ENCODE data around the gene DFFB.

The DFFB gene

DNA sequence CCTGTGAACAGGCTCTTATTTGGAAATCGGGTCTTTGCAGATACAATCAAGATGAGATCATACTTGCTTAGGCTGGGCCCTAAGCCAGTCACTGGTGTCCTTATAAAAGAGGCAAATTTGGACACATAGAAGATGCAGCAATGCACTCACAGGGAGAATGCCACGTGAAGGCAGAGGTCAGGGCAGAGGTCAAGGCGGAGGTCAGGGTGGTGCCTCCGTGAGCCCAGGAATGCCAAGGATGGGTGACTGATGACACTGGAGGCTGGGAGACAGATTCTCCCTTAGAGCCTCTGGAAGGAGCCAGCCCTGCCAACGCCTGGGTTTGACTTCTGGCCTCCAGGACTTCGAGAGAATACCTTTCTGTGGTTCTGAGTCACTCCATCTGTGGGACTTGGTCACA, 65.6 kb downstream of the DFFB start:
- peaks cover 0 to 5% of the 10 kb centered on the region in 2 donors for H3K27me3 ChIP-seq (ENCODE audit: control insufficient read depth in 1 of 2, insufficient read depth in 2 of 2, low read length in 2 of 2)
- no peaks in the 10 kb centered on the region for H3K4me1 ChIP-seq (ENCODE audit: control insufficient read depth in 1 of 2, insufficient read depth in 2 of 2, low read length in 2 of 2)
- no peak overlapping the region for H3K9ac ChIP-seq (ENCODE audit: low read depth in 1 of 2, low read length in 2 of 2)
- no peaks in the 10 kb centered on the region for H3K36me3 ChIP-seq (ENCODE audit: control insufficient read depth in 1 of 2, insufficient read depth in 2 of 2, low read length in 2 of 2)
- no peak overlapping the region for H3K27ac ChIP-seq (ENCODE audit: low read depth, low read length)
- no peak overlapping the region for H3K4me3 ChIP-seq (ENCODE audit: low read depth in 1 of 2, low read length in 2 of 2)
- H3K9me3 ChIP-seq (ENCODE audit: control insufficient read depth in 1 of 2, low read length in 2 of 2): no peaks in the 10 kb centered on the region

DNA sequence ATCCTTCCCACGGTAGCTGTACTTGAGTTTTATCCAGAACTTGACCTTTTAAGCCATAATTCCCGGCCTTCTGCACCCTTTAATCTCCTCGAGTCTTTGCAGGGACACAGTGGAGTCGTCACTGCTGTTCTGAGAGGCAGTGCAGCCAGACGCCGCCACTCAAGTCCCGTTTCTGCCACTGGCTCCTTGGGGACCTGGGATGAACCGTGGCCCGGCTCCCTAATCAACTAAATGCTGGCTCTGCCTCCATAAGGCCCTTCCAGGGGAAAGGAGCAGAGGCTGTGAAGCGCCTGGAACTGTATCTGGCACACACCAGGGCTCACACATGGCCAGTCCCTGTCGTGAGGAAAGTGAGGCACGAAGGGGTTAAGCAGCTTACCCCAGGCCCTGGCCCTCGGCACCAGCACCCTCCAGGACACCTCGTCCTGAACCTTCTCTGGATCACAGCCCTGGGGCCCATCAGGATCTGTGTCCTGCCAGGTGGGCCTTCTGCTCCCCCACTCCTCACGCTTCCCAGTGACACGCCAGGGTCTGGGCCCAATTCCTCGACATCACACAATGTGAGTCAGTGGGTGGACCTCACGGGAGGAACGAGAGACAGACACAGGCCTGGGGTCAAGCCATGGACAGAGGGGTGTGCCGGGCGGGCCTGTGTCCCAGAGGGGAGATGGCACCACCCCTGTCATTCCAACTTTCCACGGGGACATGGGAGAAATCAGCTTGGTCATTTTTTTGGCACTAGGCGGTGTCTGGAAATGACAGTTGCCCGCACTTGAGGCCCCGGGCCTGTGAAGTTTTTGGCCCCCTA, 66.3 kb downstream of the DFFB start:
- Histone ChIP-seq H3K4me3 (ENCODE audit: low read depth in 1 of 2, low read length in 2 of 2) (no peak overlapping the region), H3K4me1 (ENCODE audit: control insufficient read depth in 1 of 2, insufficient read depth in 2 of 2, low read length in 2 of 2) (no peaks in the 10 kb centered on the region), H3K9me3 (ENCODE audit: control insufficient read depth in 1 of 2, low read length in 2 of 2) (no peaks in the 10 kb centered on the region), H3K36me3 (ENCODE audit: control insufficient read depth in 1 of 2, insufficient read depth in 2 of 2, low read length in 2 of 2) (no peaks in the 10 kb centered on the region), H3K27ac (ENCODE audit: low read depth, low read length) (no peak overlapping the region), H3K27me3 (ENCODE audit: control insufficient read depth in 1 of 2, insufficient read depth in 2 of 2, low read length in 2 of 2) (peaks cover 0 to 5% of the 10 kb centered on the region in 2 donors), H3K9ac (ENCODE audit: low read depth in 1 of 2, low read length in 2 of 2) (no peak overlapping the region)

DNA sequence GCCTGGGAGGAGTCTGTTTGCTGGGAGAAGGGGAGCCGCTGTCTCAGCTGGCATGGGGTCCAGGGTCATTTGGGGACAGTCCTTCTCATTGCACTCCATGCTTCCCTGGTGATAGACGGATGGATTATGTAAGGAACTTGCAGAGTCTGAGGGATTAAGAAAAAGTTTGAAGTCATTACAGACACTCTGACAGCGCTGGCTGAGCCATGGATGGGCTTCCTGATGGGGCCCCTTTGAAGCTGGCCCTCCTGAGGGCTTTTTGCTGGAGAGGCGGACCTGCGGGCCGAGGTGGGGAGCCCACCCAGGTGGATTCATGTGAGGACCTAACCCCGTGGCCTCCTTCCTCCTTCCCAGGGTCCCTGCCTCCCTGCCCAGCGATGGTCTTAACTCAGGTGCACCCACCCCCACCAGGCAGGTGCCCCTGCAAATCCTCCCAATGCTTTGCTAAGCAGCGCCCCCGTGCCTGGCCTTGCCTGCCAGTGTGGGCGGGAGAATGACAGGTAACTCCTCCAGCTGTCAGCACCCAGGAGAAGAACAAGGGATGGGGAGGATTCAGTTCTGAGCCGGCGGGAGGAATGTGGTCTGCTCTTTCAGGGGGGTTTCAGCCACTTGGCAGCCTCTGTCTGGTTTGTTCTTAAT, 67.0 kb downstream of the DFFB start:
- no peak overlapping the region for H3K9ac ChIP-seq (ENCODE audit: low read depth in 1 of 2, low read length in 2 of 2)
- no peaks in the 10 kb centered on the region for H3K36me3 ChIP-seq (ENCODE audit: control insufficient read depth in 1 of 2, insufficient read depth in 2 of 2, low read length in 2 of 2)
- H3K4me3 ChIP-seq (ENCODE audit: low read depth in 1 of 2, low read length in 2 of 2): no peak overlapping the region
- H3K27ac ChIP-seq (ENCODE audit: low read depth, low read length): no peak overlapping the region
- H3K9me3 ChIP-seq (ENCODE audit: control insufficient read depth in 1 of 2, low read length in 2 of 2): no peaks in the 10 kb centered on the region
- H3K4me1 ChIP-seq (ENCODE audit: control insufficient read depth in 1 of 2, insufficient read depth in 2 of 2, low read length in 2 of 2): no peaks in the 10 kb centered on the region
- H3K27me3 ChIP-seq (ENCODE audit: control insufficient read depth in 1 of 2, insufficient read depth in 2 of 2, low read length in 2 of 2): peaks cover 0 to under 1% of the 10 kb centered on the region in 2 donors

DNA sequence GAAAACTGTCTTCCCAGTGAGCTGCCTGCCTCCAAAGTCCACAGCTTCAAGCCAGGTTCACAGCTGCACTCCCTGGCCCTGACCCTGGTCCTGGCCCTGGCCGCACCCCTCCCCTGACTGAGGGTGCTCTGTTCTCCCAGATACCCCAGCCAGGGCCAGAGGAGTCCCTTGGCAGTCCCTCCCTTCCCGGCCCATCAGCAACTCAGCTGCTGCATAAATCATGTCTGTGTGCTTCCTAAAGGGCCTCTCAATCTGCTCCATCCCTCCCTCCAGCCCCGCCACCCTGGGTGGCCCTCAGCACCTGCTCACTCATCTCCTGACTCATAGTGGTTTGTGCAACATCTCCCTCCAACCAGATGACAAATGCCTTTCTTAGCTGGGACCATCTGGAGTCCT, 67.5 kb downstream of the DFFB start:
- Histone ChIP-seq H3K27me3 (ENCODE audit: control insufficient read depth in 1 of 2, insufficient read depth in 2 of 2, low read length in 2 of 2) (no peaks in the 10 kb centered on the region), H3K4me3 (ENCODE audit: low read depth in 1 of 2, low read length in 2 of 2) (no peak overlapping the region), H3K9ac (ENCODE audit: low read depth in 1 of 2, low read length in 2 of 2) (no peak overlapping the region), H3K27ac (ENCODE audit: low read depth, low read length) (no peak overlapping the region), H3K4me1 (ENCODE audit: control insufficient read depth in 1 of 2, insufficient read depth in 2 of 2, low read length in 2 of 2) (no peaks in the 10 kb centered on the region), H3K9me3 (ENCODE audit: control insufficient read depth in 1 of 2, low read length in 2 of 2) (no peaks in the 10 kb centered on the region), H3K36me3 (ENCODE audit: control insufficient read depth in 1 of 2, insufficient read depth in 2 of 2, low read length in 2 of 2) (no peaks in the 10 kb centered on the region)

DNA sequence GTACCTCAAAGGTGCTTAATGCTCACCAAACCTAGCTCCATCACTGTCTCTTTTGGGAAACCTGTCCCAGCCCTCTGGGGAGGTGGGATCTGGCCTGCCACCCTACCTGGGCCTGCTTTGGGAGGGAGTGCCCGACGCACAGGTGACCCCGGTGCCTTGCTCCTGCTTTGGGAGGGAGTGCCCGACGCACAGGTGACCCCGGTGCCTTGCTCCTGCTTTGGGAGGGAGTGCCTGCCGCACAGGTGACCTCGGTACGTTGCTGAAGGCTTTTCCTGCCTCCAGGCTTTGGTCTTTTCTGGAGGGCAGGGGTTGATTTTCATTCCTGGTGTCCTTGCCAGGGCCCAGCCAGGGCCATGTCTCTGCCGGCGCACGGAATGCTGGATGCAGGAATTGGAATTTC, 68.0 kb downstream of the DFFB start:
- no peak overlapping the region for H3K4me3 ChIP-seq (ENCODE audit: low read depth in 1 of 2, low read length in 2 of 2)
- H3K27ac ChIP-seq (ENCODE audit: low read depth, low read length): no peak overlapping the region
- no peaks in the 10 kb centered on the region for H3K9me3 ChIP-seq (ENCODE audit: control insufficient read depth in 1 of 2, low read length in 2 of 2)
- H3K36me3 ChIP-seq (ENCODE audit: control insufficient read depth in 1 of 2, insufficient read depth in 2 of 2, low read length in 2 of 2): no peaks in the 10 kb centered on the region
- no peaks in the 10 kb centered on the region for H3K27me3 ChIP-seq (ENCODE audit: control insufficient read depth in 1 of 2, insufficient read depth in 2 of 2, low read length in 2 of 2)
- H3K4me1 ChIP-seq (ENCODE audit: control insufficient read depth in 1 of 2, insufficient read depth in 2 of 2, low read length in 2 of 2): no peaks in the 10 kb centered on the region
- no peak overlapping the region for H3K9ac ChIP-seq (ENCODE audit: low read depth in 1 of 2, low read length in 2 of 2)

DNA sequence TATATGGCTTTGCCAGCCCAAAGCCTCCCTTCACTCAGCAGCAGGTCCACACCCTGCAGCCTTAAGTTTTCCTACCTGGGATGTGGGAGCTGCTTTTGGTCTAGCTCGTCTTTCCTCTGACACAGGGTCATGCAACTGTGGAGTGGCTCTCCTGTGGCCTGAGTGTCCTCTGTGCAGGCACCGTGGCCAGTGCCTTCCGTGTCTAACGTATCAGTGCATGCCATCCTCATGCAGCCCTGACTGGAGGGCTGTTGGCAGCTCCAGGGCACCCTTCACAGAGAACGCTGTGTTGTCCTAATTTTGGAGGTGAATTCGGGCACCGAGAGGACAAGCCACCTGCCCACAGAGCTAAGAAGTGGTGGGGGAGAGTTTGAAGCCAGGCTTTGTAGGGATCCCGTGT, 68.5 kb downstream of the DFFB start:
- Histone ChIP-seq H3K4me3 (ENCODE audit: low read depth in 1 of 2, low read length in 2 of 2) (no peak overlapping the region), H3K4me1 (ENCODE audit: control insufficient read depth in 1 of 2, insufficient read depth in 2 of 2, low read length in 2 of 2) (no peaks in the 10 kb centered on the region), H3K36me3 (ENCODE audit: control insufficient read depth in 1 of 2, insufficient read depth in 2 of 2, low read length in 2 of 2) (no peaks in the 10 kb centered on the region), H3K27ac (ENCODE audit: low read depth, low read length) (no peak overlapping the region), H3K27me3 (ENCODE audit: control insufficient read depth in 1 of 2, insufficient read depth in 2 of 2, low read length in 2 of 2) (no peaks in the 10 kb centered on the region), H3K9ac (ENCODE audit: low read depth in 1 of 2, low read length in 2 of 2) (no peak overlapping the region), H3K9me3 (ENCODE audit: control insufficient read depth in 1 of 2, low read length in 2 of 2) (no peaks in the 10 kb centered on the region)

DNA sequence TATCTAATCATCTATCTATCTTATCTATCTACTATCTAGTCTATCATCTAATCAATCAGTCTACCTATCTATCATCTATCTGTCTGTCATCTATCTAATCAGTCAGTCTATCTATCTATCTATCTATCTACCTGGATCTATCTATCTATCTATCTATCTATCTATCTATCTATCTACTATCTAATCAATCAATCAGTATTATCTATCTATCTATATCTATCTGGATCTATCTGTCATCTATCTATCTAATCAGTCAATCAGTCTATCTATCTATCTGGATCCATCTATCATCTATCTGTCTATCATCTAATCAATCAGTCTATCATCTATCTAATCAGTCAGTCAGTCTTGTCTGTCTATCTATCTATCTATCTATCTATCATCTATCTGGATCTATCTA, 69.7 kb downstream of the DFFB start:
- Histone ChIP-seq H3K9me3 (ENCODE audit: control insufficient read depth in 1 of 2, low read length in 2 of 2) (no peaks in the 10 kb centered on the region), H3K27ac (ENCODE audit: low read depth, low read length) (no peak overlapping the region), H3K36me3 (ENCODE audit: control insufficient read depth in 1 of 2, insufficient read depth in 2 of 2, low read length in 2 of 2) (no peaks in the 10 kb centered on the region), H3K27me3 (ENCODE audit: control insufficient read depth in 1 of 2, insufficient read depth in 2 of 2, low read length in 2 of 2) (no peaks in the 10 kb centered on the region), H3K4me3 (ENCODE audit: low read depth in 1 of 2, low read length in 2 of 2) (no peak overlapping the region), H3K9ac (ENCODE audit: low read depth in 1 of 2, low read length in 2 of 2) (no peak overlapping the region), H3K4me1 (ENCODE audit: control insufficient read depth in 1 of 2, insufficient read depth in 2 of 2, low read length in 2 of 2) (no peaks in the 10 kb centered on the region)

DNA sequence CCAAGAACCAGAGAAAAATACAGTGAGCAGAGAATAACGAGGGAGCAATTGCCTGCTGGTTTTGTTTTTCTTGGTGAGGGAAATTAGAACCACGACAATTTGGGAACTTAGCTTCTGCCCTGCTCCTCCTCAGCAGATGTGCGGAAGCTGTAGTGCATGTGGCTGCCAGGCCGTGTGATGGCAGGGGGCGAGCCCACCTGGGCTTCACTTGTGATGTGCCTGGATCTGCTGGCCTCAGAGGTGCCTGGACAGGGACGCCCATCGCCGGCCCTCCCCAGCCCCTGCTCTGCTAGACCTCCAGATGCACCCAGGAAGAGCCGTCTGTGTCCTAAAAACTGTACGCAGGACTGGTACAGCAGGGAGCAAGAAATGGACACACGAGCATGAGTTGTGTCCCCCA, 71.3 kb downstream of the DFFB start:
- H3K9ac ChIP-seq (ENCODE audit: low read depth in 1 of 2, low read length in 2 of 2): no peak overlapping the region
- peaks cover 0 to 6% of the 10 kb centered on the region in 2 donors for H3K27me3 ChIP-seq (ENCODE audit: control insufficient read depth in 1 of 2, insufficient read depth in 2 of 2, low read length in 2 of 2)
- no peaks in the 10 kb centered on the region for H3K9me3 ChIP-seq (ENCODE audit: control insufficient read depth in 1 of 2, low read length in 2 of 2)
- no peaks in the 10 kb centered on the region for H3K4me1 ChIP-seq (ENCODE audit: control insufficient read depth in 1 of 2, insufficient read depth in 2 of 2, low read length in 2 of 2)
- no peak overlapping the region for H3K27ac ChIP-seq (ENCODE audit: low read depth, low read length)
- H3K4me3 ChIP-seq (ENCODE audit: low read depth in 1 of 2, low read length in 2 of 2): no peak overlapping the region
- H3K36me3 ChIP-seq (ENCODE audit: control insufficient read depth in 1 of 2, insufficient read depth in 2 of 2, low read length in 2 of 2): no peaks in the 10 kb centered on the region

DNA sequence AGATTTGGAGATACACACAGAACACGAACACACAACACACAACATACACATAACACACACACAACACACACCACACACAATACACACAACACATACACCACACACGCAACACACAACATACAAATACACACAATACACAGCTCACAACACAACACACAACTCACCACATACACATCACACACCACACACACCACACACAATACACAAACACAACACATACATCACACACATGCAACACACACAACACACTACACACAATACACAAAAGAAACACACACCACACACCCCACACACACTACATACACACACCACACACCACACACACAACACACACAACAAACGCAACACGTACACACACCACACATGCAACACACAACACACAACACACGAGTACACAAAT, 71.8 kb downstream of the DFFB start:
- H3K36me3 ChIP-seq (ENCODE audit: control insufficient read depth in 1 of 2, insufficient read depth in 2 of 2, low read length in 2 of 2): no peaks in the 10 kb centered on the region
- H3K9ac ChIP-seq (ENCODE audit: low read depth in 1 of 2, low read length in 2 of 2): no peak overlapping the region
- peaks cover 0 to 6% of the 10 kb centered on the region in 2 donors for H3K27me3 ChIP-seq (ENCODE audit: control insufficient read depth in 1 of 2, insufficient read depth in 2 of 2, low read length in 2 of 2)
- no peak overlapping the region for H3K4me3 ChIP-seq (ENCODE audit: low read depth in 1 of 2, low read length in 2 of 2)
- no peak overlapping the region for H3K27ac ChIP-seq (ENCODE audit: low read depth, low read length)
- no peaks in the 10 kb centered on the region for H3K4me1 ChIP-seq (ENCODE audit: control insufficient read depth in 1 of 2, insufficient read depth in 2 of 2, low read length in 2 of 2)
- no peaks in the 10 kb centered on the region for H3K9me3 ChIP-seq (ENCODE audit: control insufficient read depth in 1 of 2, low read length in 2 of 2)

DNA sequence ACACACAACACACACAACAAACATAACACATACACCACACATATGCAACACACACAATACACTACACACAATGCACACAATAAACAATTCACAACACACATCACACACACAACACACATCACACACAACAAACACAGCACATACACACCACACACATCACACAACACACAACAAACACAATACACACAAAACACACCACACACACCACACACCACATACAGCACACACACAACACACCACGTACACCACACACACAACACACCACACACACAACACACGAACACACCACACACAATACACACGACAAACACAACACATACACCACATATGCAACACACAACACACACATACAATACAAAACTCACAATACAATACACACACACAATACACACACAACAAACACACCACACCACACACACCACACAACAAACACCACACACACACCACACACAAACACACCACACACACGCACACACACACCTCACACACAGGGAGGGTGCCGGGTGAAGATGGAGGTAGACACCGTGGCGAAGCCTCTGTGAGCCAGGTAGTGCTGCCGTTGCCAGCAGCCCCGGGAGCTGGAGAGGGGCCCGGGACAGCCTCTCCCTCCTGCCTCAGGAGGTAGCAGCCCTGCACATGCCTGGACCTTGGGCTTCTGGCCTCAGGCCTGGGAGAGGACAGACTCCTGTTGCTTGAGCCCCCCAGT, 73.2 kb downstream of the DFFB start:
- no peaks in the 10 kb centered on the region for H3K4me1 ChIP-seq (ENCODE audit: control insufficient read depth in 1 of 2, insufficient read depth in 2 of 2, low read length in 2 of 2)
- peaks cover 0 to 6% of the 10 kb centered on the region in 2 donors for H3K27me3 ChIP-seq (ENCODE audit: control insufficient read depth in 1 of 2, insufficient read depth in 2 of 2, low read length in 2 of 2)
- no peaks in the 10 kb centered on the region for H3K9me3 ChIP-seq (ENCODE audit: control insufficient read depth in 1 of 2, low read length in 2 of 2)
- no peak overlapping the region for H3K4me3 ChIP-seq (ENCODE audit: low read depth in 1 of 2, low read length in 2 of 2)
- H3K36me3 ChIP-seq (ENCODE audit: control insufficient read depth in 1 of 2, insufficient read depth in 2 of 2, low read length in 2 of 2): no peaks in the 10 kb centered on the region
- H3K27ac ChIP-seq (ENCODE audit: low read depth, low read length): no peak overlapping the region
- no peak overlapping the region for H3K9ac ChIP-seq (ENCODE audit: low read depth in 1 of 2, low read length in 2 of 2)

Measured in duodenal mucosa (tissue), 2 donors.